HEK293 (cell line): Measurements from ENCODE around the gene NUCKS1.

Experiments used
- CTCF ChIA-PET: fragments of 350-600 bp; formaldehyde crosslinking; extraction: SDS; loops from one replicate; lab custom pipeline; 2021; ENCODE audit warnings: antibody characterized with exemption; lab: Yijun Ruan, JAX
- POLR2A ChIA-PET: fragments of 300-600 bp; formaldehyde crosslinking; extraction: SDS; loops from one replicate; lab custom pipeline; 2020; ENCODE audit warnings: antibody characterized with exemption, inconsistent platforms; lab: Yijun Ruan, JAX
- H3K27ac ChIP-seq: fragments of 200-500 bp; sonication (Bioruptor generic); 2 replicates; pipeline ENCODE4 v1.5.1; 2014; ENCODE audit warnings: low read depth, low read length, control low read depth, inconsistent platforms; ENCODE audit errors: extremely low read depth
- H3K36me3 ChIP-seq, 2 experiments: fragments of 200-500 bp in 1 of 2; sonication (Bioruptor generic) in 1 of 2; 1 replicate in 1 of 2; 2 replicates in 1 of 2; pipeline ENCODE4 v1.5.1; 2014 to 2017; ENCODE audit warnings: inconsistent platforms in 2 of 2, low read length in 2 of 2; ENCODE audit not compliant: control insufficient read depth in 2 of 2, insufficient read depth in 1 of 2
- H3K4me1 ChIP-seq: fragments of 200-500 bp; sonication (Bioruptor generic); 2 replicates; pipeline ENCODE4 v1.5.1; 2014; ENCODE audit warnings: mild to moderate bottlenecking, low read length, inconsistent platforms; ENCODE audit not compliant: control insufficient read depth, insufficient read depth
- H3K4me3 ChIP-seq: 2 replicates; pipeline ENCODE4 v1.5.1; 2011; ENCODE audit warnings: low read depth, mild to moderate bottlenecking, control low read depth, low read length, moderate library complexity
- H3K9me3 ChIP-seq: fragments of 200-500 bp; sonication (Bioruptor generic); 2 replicates; pipeline ENCODE4 v1.5.1; 2014; ENCODE audit warnings: low read depth, low read length, inconsistent platforms; ENCODE audit not compliant: control insufficient read depth, insufficient read depth
- FEZF1 ChIP-seq: fragments of 450-650 bp; formaldehyde crosslinking; IDR thresholded peaks from 2 replicates; pipeline ENCODE4 v1.5.1; 2016; ENCODE audit warnings: missing biosample characterization, missing genetic modification characterization
- GLIS1 ChIP-seq: fragments of 450-650 bp; formaldehyde crosslinking; IDR thresholded peaks from 2 replicates; pipeline ENCODE4 v1.5.1; 2016; ENCODE audit warnings: missing biosample characterization, missing genetic modification characterization
- IKZF3 ChIP-seq: fragments of 450-650 bp; IDR thresholded peaks from 2 replicates; pipeline ENCODE4 v1.5.0; 2018; ENCODE audit warnings: missing biosample characterization, mild to moderate bottlenecking, missing genetic modification characterization, moderate library complexity
- KLF9 ChIP-seq: fragments of 450-650 bp; formaldehyde crosslinking; IDR thresholded peaks from 2 replicates; pipeline ENCODE4 v1.5.1; 2016; ENCODE audit warnings: missing biosample characterization, missing genetic modification characterization, low read depth
- SP2 ChIP-seq: fragments of 450-650 bp; formaldehyde crosslinking; IDR thresholded peaks from 2 replicates; pipeline ENCODE4 v1.5.1; 2016; ENCODE audit warnings: missing biosample characterization, missing genetic modification characterization
- SP7 ChIP-seq: fragments of 450-650 bp; formaldehyde crosslinking; IDR thresholded peaks from 2 replicates; pipeline ENCODE4 v1.5.1; 2016; ENCODE audit warnings: missing biosample characterization, missing genetic modification characterization
- WT1 ChIP-seq: fragments of 450-650 bp; formaldehyde crosslinking; IDR thresholded peaks from 2 replicates; pipeline ENCODE4 v1.5.1; 2016; ENCODE audit warnings: missing biosample characterization, missing genetic modification characterization
- ZBTB20 ChIP-seq: fragments of 450-650 bp; formaldehyde crosslinking; IDR thresholded peaks from 2 replicates; pipeline ENCODE4 v1.5.1; 2016; ENCODE audit warnings: missing biosample characterization, missing genetic modification characterization
- ZIC2 ChIP-seq: fragments of 450-650 bp; formaldehyde crosslinking; IDR thresholded peaks from 2 replicates; pipeline ENCODE4 v1.5.1; 2016; ENCODE audit warnings: missing biosample characterization, missing genetic modification characterization
- ZNF16 ChIP-seq: fragments of 450-650 bp; formaldehyde crosslinking; IDR thresholded peaks from 2 replicates; pipeline ENCODE4 v1.5.1; 2016; ENCODE audit warnings: low read depth, missing biosample characterization, missing genetic modification characterization
- ZNF202 ChIP-seq: fragments of 450-650 bp; formaldehyde crosslinking; IDR thresholded peaks from 2 replicates; pipeline ENCODE4 v1.5.1; 2016; ENCODE audit warnings: missing biosample characterization, missing genetic modification characterization, borderline replicate concordance
- ZNF335 ChIP-seq: fragments of 450-650 bp; formaldehyde crosslinking; conservative IDR thresholded peaks from 2 replicates; pipeline ENCODE4 v1.5.1; 2016; ENCODE audit warnings: missing biosample characterization, missing genetic modification characterization
- ZNF560 ChIP-seq: fragments of 450-650 bp; formaldehyde crosslinking; IDR thresholded peaks from 2 replicates; pipeline ENCODE4 v1.5.1; 2017; ENCODE audit warnings: missing biosample characterization, missing genetic modification characterization, borderline replicate concordance
- ZNF776 ChIP-seq: fragments of 450-650 bp; formaldehyde crosslinking; IDR thresholded peaks from 2 replicates; pipeline ENCODE4 v1.5.0; 2017; ENCODE audit warnings: missing biosample characterization, missing genetic modification characterization, borderline replicate concordance
- ZNF791 ChIP-seq: fragments of 450-650 bp; formaldehyde crosslinking; IDR thresholded peaks from 2 replicates; pipeline ENCODE4 v1.5.1; 2016; ENCODE audit warnings: missing biosample characterization, missing genetic modification characterization
- ZXDB ChIP-seq: fragments of 450-650 bp; formaldehyde crosslinking; IDR thresholded peaks from 2 replicates; pipeline ENCODE4 v1.5.1; 2016; ENCODE audit warnings: missing biosample characterization, missing genetic modification characterization
- TF ChIP-seq, protein P1 (sequence below): fragments of 450-650 bp; formaldehyde crosslinking; IDR thresholded peaks from 2 replicates; pipeline ENCODE4 v1.5.1; 2016; ENCODE audit warnings: missing biosample characterization, missing genetic modification characterization
- TF ChIP-seq, protein P2 (sequence below): fragments of 450-650 bp; formaldehyde crosslinking; IDR thresholded peaks from 2 replicates; pipeline ENCODE4 v1.5.1; 2016; ENCODE audit warnings: missing biosample characterization, missing genetic modification characterization, low read depth
- TF ChIP-seq, protein P3 (sequence below): fragments of 450-650 bp; formaldehyde crosslinking; IDR thresholded peaks from 2 replicates; pipeline ENCODE4 v1.5.1; 2016; ENCODE audit warnings: missing biosample characterization, missing genetic modification characterization
- TF ChIP-seq, protein P4 (sequence below): fragments of 450-650 bp; formaldehyde crosslinking; optimal IDR thresholded peaks from 2 replicates; pipeline ENCODE3; 2016; ENCODE audit warnings: missing biosample characterization, mild to moderate bottlenecking, missing genetic modification characterization

Gene NUCKS1

DNA sequence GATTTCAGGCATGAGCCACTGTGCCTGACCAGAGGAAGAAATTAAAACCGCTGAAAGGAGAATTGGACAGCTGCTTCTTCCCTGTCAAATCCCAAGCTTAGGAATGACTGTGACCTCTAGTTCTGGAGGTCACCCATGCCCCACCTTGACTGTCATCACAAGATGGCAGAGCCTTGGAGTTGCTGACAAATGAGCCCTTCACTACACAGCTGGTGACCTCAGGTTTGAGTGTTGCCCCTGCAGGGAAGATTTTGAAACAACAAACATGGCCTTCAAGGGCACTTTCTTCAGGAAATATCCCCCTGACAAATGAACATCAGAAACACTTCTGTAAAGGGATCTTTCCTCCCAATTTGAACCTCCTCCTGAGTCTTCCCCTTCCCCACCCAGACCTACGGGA is 62.7 kb downstream of the NUCKS1 start:
- Histone ChIP-seq H3K27ac (no peak overlapping the region), H3K4me1 (no peaks in the 10 kb centered on the region), H3K9me3 (no peaks in the 10 kb centered on the region), H3K36me3 (no peaks in the 10 kb centered on the region), H3K4me3 (no peak overlapping the region)
- TF ChIP-seq ZIC2 (tag by site-specific recombination) (peak; percentile 96), FEZF1 (tag by site-specific recombination) (peak; percentile 60)
- TF ChIP-seq, protein P1, sequence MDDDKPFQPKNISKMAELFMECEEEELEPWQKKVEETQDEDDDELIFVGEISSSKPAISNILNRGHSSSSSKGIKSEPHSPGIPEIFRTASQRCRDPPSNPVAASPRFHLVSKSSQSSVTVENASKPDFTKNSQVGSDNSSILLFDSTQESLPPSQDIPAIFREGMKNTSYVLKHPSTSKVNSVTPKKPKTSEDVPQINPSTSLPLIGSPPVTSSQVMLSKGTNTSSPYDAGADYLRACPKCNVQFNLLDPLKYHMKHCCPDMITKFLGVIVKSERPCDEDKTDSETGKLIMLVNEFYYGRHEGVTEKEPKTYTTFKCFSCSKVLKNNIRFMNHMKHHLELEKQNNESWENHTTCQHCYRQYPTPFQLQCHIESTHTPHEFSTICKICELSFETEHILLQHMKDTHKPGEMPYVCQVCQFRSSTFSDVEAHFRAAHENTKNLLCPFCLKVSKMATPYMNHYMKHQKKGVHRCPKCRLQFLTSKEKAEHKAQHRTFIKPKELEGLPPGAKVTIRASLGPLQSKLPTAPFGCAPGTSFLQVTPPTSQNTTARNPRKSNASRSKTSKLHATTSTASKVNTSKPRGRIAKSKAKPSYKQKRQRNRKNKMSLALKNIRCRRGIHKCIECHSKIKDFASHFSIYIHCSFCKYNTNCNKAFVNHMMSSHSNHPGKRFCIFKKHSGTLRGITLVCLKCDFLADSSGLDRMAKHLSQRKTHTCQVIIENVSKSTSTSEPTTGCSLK (tag by site-specific recombination): no peak
- POLR2A ChIA-PET: no interaction called here
- CTCF ChIA-PET: interaction anchor here (0.6 to 1.4 kb wide), 7 partner anchors 10 to 290 kb away, joined by 3 to 4 read pairs (median 3); no protein-coding TSS in a partner anchor

DNA sequence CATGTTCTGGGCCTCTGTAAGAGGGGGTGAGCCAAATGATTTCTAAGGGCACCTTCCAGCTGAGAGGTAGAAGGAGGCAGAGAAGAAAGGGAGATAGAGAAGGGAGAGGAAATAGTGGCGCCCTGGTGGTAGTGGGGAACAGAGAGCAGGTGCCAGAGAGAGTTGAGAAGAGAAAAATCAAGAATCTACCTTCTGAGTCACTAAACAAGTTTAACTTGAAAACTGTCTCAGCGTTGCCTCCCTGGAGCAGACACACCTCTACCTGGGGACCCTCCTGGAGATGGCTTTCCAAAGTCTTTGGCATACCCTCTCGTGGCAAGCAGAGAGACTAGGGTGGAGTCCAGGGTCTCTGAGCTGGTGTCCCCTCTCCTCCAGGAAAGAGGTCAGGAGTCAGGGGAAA is 68.6 kb downstream of the NUCKS1 start:
- Histone ChIP-seq H3K36me3 (no peaks in the 10 kb centered on the region), H3K4me1 (no peaks in the 10 kb centered on the region), H3K9me3 (no peaks in the 10 kb centered on the region), H3K27ac (no peak overlapping the region), H3K4me3 (no peak overlapping the region)
- ChIA-PET POLR2A (interaction anchor here (2.1 kb wide), 1 partner anchor 28 kb away, joined by 6 read pairs; no protein-coding TSS in a partner anchor), CTCF (interaction anchor here (0.9 to 6.3 kb wide), 2 partner anchors 23 to 158 kb away, joined by 4 to 65 read pairs; no protein-coding TSS in a partner anchor)
- TF ChIP-seq ZNF202 (tag by site-specific recombination) (no peak), ZNF16 (tag by site-specific recombination) (no peak)
- TF ChIP-seq, protein P2, sequence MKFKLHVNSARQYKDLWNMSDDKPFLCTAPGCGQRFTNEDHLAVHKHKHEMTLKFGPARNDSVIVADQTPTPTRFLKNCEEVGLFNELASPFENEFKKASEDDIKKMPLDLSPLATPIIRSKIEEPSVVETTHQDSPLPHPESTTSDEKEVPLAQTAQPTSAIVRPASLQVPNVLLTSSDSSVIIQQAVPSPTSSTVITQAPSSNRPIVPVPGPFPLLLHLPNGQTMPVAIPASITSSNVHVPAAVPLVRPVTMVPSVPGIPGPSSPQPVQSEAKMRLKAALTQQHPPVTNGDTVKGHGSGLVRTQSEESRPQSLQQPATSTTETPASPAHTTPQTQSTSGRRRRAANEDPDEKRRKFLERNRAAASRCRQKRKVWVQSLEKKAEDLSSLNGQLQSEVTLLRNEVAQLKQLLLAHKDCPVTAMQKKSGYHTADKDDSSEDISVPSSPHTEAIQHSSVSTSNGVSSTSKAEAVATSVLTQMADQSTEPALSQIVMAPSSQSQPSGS (tag by site-specific recombination): no peak
- TF ChIP-seq, protein P1 (tag by site-specific recombination): no peak
- TF ChIP-seq, all 188 proteins: peak for 0

DNA sequence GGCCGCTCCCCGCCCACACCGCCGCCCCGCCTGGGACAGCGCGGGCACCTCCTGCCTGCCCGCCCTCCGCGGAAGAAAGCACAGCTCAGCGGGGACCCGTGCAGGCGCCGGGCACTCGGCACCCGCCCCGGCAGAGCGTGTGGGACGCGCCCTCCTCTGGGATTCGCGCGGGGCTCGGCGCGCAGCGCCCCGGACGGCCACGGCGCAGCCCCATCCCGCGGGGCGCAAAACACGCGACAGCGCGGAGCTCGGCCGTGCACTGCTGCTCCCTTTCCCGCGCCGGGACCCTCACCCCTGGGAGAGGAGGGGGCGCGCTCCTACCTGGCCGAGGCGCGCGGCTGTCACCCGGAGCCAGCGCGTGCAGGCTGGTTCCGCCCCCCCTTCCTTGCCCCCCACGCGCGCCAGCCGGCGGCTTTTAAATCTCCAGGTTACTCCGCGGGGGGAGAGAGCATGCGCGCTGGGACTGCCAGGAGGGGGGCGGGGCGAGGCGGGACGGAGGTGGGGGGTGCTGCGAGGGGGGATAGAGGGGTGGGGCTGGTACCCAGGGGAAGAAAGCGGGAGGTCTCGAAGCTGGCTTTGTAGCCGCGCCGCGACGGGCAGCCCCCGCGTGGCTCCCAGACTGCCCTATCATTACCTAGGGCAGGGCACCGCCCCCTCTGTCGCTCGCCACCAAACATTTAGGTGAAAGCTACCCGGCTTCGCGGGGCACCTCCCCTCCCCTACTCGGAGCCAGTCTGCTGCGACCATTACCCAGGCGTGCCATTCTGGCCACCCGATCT is 69.7 kb downstream of the NUCKS1 start, which contains the start of gene SLC45A3:
Gene SLC45A3 (minus strand): TSS at position 437 of the 779 bp plus-strand sequence. CDS start 15,853 bp downstream, outside the sequence.
- CTCF ChIA-PET: interaction anchor here (0.6 to 6.3 kb wide), 7 partner anchors 19 to 571 kb away, joined by 3 to 65 read pairs (median 4); no protein-coding TSS in a partner anchor
- H3K4me3 ChIP-seq: peak within 1 kb of the TSS; percentile 67
- H3K27ac ChIP-seq: peak within 1 kb of the TSS; percentile 58; the same call in 1 of the 2 replicates
- no peaks in the 10 kb centered on the region for H3K9me3 ChIP-seq
- POLR2A ChIA-PET: interaction anchor here (0.6 to 2.1 kb wide), 5 partner anchors 9 to 69 kb away, joined by 3 to 6 read pairs (median 3); partner anchors contain the start of genes ELK4 and NUCKS1
- no peaks in the 10 kb centered on the region for H3K36me3 ChIP-seq
- no peaks in the 10 kb centered on the region for H3K4me1 ChIP-seq
- peak; percentile 61 for TF ChIP-seq ZNF335 (tag by site-specific recombination)
- TF ChIP-seq, protein P3, sequence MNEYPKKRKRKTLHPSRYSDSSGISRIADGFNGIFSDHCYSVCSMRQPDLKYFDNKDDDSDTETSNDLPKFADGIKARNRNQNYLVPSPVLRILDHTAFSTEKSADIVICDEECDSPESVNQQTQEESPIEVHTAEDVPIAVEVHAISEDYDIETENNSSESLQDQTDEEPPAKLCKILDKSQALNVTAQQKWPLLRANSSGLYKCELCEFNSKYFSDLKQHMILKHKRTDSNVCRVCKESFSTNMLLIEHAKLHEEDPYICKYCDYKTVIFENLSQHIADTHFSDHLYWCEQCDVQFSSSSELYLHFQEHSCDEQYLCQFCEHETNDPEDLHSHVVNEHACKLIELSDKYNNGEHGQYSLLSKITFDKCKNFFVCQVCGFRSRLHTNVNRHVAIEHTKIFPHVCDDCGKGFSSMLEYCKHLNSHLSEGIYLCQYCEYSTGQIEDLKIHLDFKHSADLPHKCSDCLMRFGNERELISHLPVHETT (tag by site-specific recombination): no peak
- TF ChIP-seq ZNF791: no peak
- peak; percentile 63 for TF ChIP-seq KLF9
- TF ChIP-seq WT1 (tag by site-specific recombination): no peak
- peak; percentile 50; the same call in 1 of the 2 replicates for TF ChIP-seq ZIC2 (tag by site-specific recombination)
- TF ChIP-seq IKZF3 (tag by site-specific recombination): 0 out of 2 replicates have a peak, but pooled peaks have one; percentile 44
- peak; percentile 82 for TF ChIP-seq GLIS1 (tag by site-specific recombination)
- TF ChIP-seq ZNF202 (tag by site-specific recombination): no peak
- TF ChIP-seq, protein P4, sequence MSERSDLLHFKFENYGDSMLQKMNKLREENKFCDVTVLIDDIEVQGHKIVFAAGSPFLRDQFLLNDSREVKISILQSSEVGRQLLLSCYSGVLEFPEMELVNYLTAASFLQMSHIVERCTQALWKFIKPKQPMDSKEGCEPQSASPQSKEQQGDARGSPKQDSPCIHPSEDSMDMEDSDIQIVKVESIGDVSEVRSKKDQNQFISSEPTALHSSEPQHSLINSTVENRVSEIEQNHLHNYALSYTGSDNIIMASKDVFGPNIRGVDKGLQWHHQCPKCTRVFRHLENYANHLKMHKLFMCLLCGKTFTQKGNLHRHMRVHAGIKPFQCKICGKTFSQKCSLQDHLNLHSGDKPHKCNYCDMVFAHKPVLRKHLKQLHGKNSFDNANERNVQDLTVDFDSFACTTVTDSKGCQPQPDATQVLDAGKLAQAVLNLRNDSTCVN (tag by site-specific recombination): peak; percentile 95
- no peak for TF ChIP-seq ZNF776 (tag by site-specific recombination)
- TF ChIP-seq ZXDB (tag by site-specific recombination): no peak
- no peak for TF ChIP-seq ZNF560
- peak; percentile 29; the same call in 1 of the 2 replicates for TF ChIP-seq ZBTB20 (tag by site-specific recombination)
- peak; percentile 85 for TF ChIP-seq SP7 (tag by site-specific recombination)
- TF ChIP-seq SP2 (tag by site-specific recombination): peak; percentile 55
